Astrocyte of the cerebellum (primary cell): ENCODE measurements around the gene RAB6A.

Experiments used
- DNase-seq: peaks from one replicate; pipeline ENCODE4 v3.0.0-alpha.2; 2011; ENCODE audit warnings: low read depth
- H3K4me3 ChIP-seq: 2 replicates; pipeline ENCODE4 v1.5.1; 2011; ENCODE audit warnings: mild to moderate bottlenecking, low read depth, low read length, moderate library complexity
- CTCF ChIP-seq: IDR thresholded peaks from 2 replicates; pipeline ENCODE4 v1.5.1; 2012; ENCODE audit warnings: low read length, low read depth, moderate library complexity, mild to moderate bottlenecking; ENCODE audit errors: missing control alignments
- in situ Hi-C: cut with HindIII; loops from 2 replicates; pipeline ENCODE4 v1.10.0; 2017; ENCODE audit warnings: low sequenced_read_pairs

The RAB6A gene

GRCh38 chr11:73648121-73648520, 112.8 kb downstream of the RAB6A start:
- in situ Hi-C loops: no loop called here
- H3K4me3 ChIP-seq: no peak overlapping the region
- DNase-seq: no peak
- TF ChIP-seq CTCF: no peak

GRCh38 chr11:73647459-73648100, 113.3 kb downstream of the RAB6A start:
- peak; percentile 39 for DNase-seq
- in situ Hi-C loops: no loop called here
- TF ChIP-seq CTCF: no peak
- peak overlapping the region; percentile 18 for H3K4me3 ChIP-seq

- in situ Hi-C loops: no loop called here
These were observed 114.8 kb downstream of the RAB6A start, which contains the start of gene PLEKHB1 for GRCh38 chr11:73645972-73646631. PLEKHB1 (plus strand) TSS chr11:73646581; CDS start chr11:73646609, 28 bp downstream.

GRCh38 chr11:73645121-73645969, 115.5 kb downstream of the RAB6A start:
- DNase-seq: no peak
- in situ Hi-C loops: no loop called here
- H3K4me3 ChIP-seq: no peak overlapping the region
- no peak for TF ChIP-seq CTCF

More at GRCh38 chr11:73645972-73646631, 114.8 kb downstream of the RAB6A start, which contains the start of gene PLEKHB1:
- TF ChIP-seq CTCF: no peak
- peak within 1 kb of the TSS; percentile 18 for H3K4me3 ChIP-seq
- DNase-seq: no peak

GRCh38 chr11:73641668-73642067, 119.2 kb downstream of the RAB6A start:
- no peak overlapping the region for H3K4me3 ChIP-seq
- in situ Hi-C loops: no loop called here
- DNase-seq: no peak
- no peak for TF ChIP-seq CTCF

GRCh38 chr11:73640592-73640991, 120.3 kb downstream of the RAB6A start:
- in situ Hi-C loops: no loop called here
- no peak overlapping the region for H3K4me3 ChIP-seq
- TF ChIP-seq CTCF: no peak
- DNase-seq: no peak
